NCI-H2081 treated with DMSO at 0.1 percent for 48 hours (cell line): Measurements from ENCODE around the gene MAFF.
"Not testable (repeated sequence)": the region's sequence is repeated elsewhere in the genome, so short reads cannot be mapped to it uniquely, and the experiment has no call there.

Experiments
- DNase-seq: peaks from one replicate; lab custom pipeline; 2025; lab: John Stamatoyannopoulos, UW

MAFF gene

DNA sequence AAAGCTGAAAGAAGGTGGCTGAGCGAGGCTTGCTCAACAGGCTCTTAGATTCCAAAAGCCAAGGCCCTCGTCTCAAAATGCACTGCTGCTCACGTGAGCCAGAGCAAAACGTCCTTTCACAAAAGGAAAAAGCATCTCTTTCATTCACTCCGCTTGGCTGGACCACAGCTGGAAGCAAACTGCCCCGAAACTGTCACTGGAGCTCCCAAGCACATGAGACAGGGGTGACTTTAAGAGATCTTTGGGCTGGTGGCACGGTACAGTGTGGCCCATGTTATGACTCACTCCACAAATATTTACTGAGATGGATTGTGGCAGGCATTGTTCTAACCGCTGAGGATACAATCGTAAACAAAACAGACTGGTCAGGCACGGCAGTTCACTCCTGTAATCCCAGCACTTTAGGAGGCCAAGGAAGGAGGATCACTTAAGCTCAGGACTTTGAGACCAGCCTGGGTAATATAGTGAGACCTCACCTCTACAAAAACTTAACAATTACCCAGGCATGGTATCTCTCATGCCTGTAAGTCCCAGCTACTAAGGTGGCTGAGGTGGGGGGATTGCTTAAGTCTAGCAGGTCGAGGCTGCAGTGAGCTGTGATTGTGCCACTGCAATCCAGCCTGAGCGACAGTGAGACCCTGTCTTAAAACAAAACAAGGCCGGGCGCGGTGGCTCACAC, 23.7 kb upstream of the MAFF start:
- no peak for DNase-seq

DNA sequence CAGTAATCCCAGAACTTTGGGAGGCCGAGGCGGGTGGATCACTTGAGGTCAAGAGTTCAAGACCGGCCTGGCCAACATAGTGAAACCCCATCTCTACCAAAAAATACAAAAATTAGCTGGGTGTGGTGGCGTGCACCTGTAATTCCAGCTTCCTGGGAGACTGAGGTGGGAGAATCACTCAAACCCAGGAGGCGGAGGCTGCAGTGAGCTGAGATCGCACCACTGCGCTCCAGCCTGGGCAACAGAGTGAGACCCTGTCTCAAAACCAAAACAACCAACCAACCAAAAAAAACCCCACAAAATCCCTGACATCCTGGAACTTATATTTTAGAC, 23.2 kb upstream of the MAFF start:
- DNase-seq: not testable (repeated sequence)

DNA sequence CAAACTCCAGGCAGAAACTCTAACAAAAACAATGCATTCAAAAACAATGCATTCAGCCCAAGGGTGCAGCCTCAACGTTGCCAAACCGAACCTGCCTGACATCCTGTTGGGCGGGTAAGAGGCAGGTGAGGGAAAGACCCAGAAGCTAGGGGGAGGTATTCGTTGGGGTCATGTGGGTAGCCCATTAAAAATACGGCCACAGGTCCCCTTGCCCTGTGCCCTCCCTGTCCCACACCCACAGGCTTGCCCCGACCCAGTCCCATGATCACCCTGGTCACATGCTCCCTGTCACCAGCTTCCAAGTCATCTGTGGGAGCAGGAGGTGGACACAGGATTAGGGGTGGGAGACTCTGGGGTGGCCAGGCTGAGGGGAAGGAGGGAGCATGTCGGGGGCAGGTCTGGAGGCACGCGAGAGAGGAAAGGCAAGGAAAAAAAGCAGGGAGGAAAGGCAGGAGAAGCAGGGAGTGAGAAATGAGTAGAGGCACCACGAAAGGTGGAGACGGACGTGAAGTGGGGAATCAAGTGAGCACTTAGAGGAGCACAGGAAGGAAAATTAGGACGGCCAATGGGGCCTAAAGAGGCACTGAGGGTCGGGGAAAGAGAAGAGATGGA, 20.8 kb upstream of the MAFF start:
- no peak for DNase-seq

DNA sequence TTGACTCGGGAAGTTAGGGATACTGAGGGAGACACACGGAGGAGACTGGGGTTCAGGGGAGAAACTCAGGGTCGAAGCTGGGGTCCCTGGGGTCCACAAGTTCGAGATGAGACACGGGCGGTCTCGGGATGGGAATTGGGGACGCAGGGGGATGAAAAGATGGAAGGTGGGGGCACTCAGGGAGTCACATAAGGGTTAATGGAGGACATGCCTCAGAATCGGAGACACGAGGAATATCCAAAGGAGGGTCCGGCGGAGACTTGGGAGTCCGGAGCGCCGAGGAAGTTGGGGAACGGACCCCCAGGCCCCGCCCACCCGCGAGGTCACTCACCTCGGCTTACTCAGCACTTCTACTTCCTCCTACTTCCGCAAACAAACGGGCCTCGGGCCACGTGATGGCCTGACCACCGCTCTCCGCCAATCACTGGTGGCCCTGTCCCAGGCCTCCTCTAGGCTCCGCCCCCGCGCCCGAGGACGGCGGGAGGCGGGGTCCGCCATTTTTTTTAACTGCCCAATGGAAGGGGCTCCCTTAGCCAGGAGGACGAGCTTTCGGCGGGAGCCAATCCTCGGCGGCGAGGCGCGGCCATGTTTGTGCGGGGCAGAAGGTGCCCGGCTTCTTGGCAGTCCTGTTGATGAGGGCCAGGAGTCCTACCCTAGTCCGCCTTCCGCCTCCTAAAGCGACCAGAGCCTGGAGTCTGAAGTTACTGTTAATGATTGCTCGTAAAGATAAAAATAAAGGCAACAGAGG, 20.2 kb upstream of the MAFF start, which contains the start of gene PLA2G6:
TSS of gene PLA2G6 (minus strand) at position 378 of the 748 bp plus-strand sequence. CDS start 12,404 bp downstream, outside the sequence.
- DNase-seq: peak; percentile 85

DNA sequence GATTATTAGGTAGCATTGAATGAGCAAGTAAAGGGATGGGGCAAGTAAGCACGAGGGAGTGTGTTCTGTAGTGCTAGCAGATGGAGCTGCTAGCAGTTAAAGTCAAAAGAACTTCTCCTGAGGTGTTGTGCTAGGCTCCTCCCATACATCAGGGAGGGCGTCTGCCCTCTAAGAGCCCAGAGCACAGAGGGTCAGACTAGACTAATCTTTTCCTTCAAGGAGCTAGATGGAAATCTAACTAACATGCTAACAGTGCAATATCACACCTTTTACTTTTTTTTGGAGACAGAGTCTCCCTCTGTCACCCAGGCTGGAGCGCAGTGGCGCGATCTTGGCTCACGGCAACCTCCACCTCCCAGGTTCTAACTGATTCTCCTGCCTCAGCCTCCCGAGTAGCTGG, 17.0 kb upstream of the MAFF start:
- DNase-seq: no peak

DNA sequence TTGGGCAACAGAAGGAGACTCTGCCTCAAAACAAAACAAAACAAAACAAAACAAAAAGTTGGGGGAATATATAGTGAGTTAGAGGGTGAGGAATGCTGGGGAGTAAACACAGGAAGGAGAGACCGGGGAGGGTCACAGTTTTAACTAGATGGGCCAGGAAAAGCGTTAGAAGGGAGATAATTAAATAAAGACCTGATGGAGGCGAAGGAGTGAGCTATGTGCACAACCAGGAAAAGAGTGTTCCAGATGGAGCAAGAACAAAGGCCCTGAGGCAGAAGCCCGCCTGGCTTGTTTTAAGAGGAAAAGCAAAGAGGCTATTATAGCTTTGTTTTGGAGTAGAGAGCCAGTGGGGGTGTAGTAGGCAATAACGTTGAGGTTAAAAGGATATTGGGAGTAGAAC, 15.4 kb upstream of the MAFF start:
- DNase-seq: no peak

DNA sequence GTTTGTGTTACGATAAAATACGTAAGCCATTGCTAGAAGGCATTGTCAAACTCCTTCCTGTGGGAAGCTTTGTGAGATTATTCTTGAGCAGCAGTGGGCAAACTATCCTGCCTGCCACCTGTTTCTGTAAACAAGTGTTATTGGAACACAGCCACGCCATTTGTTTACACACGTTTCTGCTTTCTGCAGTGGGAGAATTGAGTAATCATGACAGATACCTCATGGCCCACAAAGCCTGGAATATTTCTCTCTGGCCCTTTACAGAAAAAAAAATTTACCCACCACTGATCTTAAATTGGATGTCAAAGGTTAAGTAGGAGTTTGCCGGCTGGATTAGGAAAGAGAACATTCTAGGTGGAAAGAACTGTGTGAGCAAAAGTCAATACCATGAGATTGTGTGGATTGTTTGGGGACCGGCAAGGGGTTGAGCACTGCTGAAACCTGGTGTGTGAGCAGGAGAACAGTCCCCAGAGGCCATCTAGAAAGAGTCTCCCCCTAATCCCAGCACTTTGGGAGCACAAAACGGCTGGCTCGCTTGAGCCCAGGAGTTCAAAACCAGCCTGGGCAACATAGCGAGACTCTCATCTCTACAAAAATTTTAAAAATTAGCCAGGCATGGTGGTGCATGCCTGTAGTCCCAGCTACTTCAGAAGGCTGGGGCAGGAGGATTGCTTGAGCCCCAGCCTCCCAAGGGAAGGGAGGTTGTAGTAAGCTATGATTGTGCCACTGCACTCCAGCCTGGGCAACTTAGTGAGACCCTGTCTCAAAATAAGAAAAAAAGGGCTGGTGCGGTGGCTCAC, 14.2 kb upstream of the MAFF start:
- DNase-seq: no peak

DNA sequence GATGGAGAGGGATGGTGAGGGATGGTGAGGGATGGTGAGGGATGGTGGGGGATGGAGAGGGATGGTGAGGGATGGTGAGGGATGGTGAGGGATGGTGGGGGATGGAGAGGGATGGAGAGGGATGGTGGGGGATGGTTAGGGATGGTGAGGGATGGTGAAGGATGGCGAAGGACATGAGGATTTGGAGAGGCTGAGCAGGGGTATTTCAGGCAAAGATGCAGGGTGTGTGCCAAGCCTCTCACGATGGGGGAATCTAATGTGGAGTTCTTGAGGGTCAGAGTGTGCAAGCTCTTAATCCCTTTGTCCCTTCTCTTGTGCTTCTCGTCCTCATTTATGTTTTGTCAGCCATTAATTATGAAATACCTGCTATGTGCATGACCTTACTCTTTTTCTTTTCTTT, 12.7 kb upstream of the MAFF start:
- DNase-seq: no peak

DNA sequence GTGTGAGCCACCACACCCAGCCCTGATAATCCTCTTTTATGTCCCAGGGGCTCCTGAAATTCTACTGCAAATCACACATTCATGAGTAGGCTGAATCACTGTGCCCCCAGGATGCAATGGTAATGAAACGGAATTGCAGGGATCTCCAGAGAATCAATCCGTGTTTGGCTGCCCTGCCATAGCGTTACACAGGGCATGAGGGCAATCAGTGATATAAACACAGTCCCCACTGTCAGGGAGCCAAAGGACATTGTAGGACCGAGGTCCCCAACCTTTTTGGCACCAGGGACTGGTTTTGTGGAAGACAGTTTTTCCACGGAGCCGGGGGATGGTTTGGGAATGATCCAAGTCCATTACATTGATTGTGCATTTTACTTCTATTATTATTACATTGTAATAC, 11.2 kb upstream of the MAFF start:
- no peak for DNase-seq

DNA sequence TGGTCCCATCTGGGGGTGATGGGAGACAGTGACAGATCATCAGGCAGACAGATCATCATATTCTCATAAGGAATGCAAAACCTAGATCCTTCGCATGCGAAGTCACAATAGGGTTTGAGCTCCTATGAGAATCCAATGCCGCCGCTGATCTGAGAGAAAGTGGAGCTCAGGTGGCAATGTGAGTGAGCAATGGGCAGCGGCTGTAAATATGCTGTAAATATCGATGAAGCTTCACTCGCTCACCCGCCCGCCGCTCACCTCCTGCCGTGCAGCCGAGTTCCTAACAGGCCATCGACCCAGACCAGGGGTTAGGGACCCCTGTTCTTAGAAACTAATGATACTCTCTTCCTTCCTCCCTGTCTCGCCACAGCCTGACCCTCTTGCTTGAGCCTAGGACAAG, 10.7 kb upstream of the MAFF start:
- DNase-seq: no peak

DNA sequence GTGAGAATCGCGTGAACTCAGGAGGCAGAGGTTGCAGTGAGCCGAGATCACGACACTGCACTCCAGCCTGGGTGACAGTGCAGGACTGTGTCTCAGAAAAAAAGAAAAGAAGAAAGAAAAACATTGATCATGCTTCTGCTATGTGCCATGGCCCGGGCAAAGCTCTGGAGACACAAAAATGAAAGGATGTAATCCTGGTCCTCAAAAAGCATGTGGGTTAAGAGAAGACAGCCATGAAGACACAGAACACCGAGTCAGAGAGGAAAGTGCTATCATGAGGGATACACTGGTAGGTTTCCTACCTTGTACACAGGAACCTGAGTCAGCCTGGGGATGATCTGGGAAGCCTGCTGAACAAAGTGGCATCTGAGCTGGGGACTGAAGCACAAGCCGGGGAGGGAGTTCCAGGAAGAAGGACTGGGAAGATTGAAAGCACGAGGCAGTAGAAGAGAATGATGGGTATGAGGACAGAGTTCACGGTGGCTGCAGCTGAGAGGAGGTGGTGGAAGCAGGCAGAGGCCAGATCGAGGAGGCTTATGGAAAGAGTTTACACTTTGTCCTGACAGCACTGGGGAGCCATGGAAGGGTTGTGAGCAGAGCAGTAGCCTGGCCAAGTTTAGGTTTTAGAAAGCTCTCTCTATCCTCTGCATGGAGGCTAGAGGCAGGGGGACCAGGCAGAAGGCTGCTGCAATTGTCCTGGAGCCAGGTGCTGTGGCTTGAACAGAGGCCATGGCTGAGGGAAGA, 9.9 kb upstream of the MAFF start:
- no peak for DNase-seq

DNA sequence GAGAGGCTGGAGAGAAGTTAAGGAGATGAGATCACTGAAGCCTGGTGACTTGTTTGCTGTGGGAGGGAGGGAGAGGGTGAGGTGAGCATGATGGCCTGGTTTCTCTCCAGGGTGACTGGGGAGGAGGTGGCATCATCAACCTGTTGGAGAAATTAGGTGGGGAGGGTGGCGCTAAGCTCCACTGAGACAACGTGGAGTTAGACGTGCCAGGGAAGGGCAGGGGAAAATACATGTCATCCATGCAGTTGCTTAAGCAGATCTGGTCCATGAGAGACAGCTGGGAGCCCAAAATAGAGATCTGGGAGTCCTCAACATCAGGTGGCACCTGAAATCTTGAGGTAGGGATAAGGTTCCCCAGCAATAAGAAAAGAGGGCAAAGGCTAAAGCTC, 9.3 kb upstream of the MAFF start:
- DNase-seq: no peak

DNA sequence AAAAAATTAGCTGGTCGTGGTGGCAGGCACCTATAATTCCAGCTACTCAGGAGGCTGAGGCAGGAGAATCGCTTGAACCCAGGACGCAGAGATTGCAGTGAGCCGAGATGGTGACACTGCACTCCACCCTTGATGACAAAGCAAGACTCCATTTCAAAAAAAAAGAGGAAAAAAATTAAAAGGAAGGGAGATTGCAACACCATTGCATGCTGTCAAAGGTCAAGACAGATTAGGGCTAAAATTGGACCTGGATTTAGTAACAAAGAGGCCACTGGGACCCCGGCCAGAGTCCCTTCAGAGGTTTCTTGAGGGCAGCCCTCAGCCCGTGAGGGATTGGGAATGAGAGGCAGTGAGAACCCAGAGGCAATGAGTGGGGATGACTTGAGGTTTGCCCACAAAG, 8.2 kb upstream of the MAFF start:
- DNase-seq: no peak

DNA sequence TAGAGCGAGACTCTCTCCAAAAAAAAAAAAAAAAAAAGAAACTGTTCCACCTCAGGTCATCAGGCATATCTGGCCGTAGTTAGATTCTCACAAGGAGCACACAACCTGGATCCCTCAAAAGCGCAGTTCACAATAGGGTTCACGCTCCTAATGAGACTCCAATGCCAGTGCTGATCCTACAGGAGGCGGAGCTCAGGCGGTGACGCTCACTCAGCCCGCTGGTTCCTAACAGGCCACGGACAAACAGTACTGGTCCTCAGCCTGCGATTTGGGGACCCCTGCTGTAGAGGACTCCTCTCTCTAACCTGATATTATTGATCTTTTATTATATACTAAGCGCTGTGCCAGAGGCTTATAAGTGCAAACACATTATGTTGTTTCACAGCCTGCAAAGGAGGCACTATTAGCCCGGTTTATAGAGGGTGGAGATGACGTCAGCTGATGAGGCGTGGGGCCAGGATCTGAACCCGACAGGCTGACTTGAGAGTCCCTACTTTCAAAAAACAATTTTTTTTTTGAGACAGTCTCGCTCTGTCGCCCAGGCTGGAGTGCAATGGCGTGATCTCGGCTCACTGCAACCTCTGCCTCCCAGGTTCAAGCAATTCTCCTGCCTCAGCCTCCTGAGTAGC, 4.9 kb upstream of the MAFF start:
- DNase-seq: no peak

DNA sequence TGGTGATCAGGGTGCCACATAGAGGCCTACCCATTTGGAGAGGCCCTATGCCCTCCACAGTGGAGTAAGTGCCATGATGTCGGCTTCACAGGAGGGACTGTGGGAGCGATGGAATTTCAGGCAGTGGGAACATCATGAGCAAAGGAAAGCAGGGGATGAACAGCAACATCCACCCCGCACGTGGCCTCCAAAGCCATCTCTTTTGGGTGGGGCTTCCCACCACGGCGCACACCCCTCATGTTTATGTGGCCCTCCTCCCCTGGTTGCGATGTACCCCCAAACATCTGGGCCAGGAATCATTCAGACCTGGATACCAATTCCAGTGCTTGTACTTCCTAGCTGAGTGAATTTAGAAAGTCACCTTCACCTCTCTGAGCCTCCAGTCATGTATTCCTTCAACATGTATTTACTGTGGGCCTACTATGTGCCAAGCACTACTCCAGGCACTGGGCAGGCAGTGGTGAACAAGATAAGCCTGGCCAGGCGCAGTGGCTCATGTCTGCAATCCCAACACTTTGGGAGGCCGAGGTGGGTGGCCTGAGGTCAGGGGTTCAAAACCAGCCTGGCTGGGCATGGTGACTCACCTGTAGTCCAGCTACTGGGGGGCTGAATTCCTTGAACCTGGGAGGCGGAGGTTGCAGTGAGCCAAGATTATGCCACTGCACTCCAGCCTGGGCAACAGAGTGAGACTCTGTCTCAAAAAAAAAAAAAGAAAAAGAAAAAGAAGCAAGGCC, 1.8 kb upstream of the MAFF start:
- DNase-seq: no peak

DNA sequence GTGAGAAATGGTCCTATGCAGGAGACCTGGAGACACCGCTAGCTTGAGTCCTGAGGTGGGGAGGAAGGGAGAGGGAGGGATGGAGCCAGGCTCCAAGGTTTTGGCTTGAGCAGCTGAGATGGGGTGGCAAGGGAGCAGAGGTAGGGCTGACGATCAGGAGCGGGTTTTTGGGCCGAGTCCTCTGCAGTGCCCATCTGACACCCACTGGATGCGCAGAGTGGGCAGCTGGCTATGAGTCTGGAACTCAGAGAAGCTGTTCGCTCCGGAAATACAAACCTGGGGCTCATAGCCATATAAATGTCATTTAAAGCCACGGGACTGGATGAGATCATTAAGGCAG, 453 bp upstream of the MAFF start:
- DNase-seq: no peak

DNA sequence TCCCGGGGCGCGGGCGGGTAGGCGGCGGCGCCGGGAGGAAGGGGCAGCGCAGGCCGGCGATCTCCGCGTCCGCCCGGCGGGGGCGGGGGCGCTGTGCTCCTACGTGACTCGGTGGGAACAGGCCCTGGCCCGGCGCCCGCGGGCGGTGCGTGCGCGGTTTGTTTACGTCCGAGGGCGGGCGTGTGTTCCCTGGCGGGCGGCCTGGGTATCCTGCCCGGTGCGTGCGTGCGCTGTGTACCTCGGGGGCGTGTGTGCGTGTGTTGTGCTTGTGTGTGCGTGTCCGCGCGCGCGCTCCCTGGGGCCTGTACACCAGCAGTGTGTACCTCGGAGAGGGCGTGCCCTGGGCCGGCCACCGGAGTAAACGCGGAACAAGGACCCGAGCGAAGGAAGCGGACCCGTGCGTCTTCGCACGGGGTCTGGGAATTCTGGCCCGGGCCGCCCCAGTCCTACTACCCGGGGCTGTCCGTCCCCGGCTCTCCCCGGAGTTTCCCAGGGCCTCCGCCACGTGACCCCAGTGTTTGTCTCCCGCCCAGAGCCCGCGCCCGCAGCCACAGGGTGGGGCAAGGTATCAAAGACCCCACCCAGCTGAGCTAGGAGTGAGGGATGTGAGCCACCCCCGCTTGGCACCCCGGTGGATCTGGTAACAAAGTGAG, 769 bp downstream of the MAFF start:
- no peak for DNase-seq

DNA sequence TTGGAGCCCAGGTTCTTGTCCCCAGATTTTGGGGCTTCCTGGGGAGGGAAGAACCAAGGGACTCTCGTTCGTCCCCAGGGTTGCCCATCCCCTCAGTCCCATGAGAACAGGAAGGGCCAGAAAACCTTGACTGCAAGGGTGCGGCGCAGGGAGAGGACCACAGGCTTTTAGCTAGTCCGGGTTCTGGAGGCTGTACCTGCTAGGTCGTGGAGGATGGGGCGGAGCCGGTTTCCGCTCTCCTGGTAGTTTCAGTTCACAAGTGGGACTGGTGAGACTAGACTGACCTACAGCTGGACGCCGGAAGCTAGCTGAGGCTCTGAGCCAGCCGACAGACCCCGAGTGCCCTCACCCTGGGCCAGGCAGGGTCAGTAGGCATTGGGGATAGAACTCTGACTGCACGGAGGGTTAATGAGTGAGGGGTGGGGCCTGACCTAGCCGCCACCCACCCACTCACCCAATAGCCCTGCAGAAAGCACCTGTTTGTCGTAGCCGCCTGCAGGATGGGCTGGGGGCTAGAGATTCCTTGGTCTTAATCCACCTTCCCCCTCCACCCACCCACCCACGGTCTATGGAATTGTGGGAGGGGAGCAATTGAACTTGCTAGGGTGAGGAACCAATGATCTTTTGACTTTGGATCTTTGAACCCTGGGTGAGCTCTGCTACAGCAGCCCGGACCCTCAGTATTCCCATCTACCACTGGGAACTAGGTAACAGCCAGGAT, 1.5 kb downstream of the MAFF start:
- DNase-seq: no peak

DNA sequence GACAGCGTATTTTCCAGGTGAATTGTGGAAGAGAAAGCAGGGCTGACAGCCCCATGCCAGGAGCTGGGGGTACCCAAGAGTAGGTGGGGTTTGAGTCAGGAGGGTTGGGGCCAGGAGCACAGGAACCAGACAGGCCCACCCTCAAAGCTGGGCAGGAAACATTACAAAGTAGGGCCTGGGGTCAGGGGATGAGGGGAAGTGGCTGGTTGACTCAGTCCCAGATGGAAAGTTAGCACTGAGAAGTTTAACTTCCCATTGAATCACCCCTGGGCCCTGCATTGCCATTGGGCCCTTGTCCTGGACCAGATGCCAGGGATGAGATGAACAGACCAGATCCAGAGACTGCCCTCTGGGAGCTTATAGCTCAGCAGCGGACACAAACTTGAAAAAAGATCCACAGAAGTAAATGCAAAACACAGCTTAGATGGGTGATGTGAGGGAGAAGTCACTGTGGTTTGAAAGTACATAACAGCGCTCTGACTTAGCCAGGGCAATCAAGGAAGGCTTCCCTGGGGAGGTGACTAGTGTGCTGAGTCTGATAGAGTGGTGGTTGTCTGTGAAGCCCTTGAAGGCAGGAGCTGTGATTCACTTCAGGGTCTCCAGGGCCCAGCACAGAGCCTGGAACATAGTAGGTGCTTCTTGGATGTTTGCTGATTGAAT, 2.2 kb downstream of the MAFF start:
- no peak for DNase-seq
